GM12873 (cell line): ENCODE data around the gene NIFK.

Experiments
- TF ChIP-seq, protein P1 (sequence below): IDR thresholded peaks from 2 replicates; pipeline ENCODE4 v1.5.1; 2012; ENCODE audit warnings: low read depth, mild to moderate bottlenecking, moderate library complexity, low read length, control low read depth; ENCODE audit not compliant: insufficient read depth; ENCODE audit errors: missing control alignments

The NIFK gene

DNA sequence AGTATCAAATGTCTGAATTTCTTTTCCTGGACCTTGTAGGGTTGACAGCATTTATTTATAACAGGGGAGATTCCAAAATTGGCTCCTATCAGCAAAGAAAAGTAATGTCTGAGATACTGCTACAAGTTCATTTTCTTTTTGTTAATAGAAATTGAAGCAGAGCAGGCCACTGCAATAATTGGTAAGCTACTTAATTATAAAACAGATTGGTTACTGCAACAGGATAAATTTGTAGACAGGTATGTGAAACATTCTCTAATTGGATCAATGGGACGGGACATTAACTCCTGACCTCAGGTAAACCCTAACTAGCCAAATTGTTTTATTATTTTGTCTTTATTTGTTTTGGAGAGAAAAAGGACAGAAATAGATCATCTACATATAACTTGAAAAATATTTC is 20.5 kb downstream of the NIFK start:
- TF ChIP-seq, protein P1, sequence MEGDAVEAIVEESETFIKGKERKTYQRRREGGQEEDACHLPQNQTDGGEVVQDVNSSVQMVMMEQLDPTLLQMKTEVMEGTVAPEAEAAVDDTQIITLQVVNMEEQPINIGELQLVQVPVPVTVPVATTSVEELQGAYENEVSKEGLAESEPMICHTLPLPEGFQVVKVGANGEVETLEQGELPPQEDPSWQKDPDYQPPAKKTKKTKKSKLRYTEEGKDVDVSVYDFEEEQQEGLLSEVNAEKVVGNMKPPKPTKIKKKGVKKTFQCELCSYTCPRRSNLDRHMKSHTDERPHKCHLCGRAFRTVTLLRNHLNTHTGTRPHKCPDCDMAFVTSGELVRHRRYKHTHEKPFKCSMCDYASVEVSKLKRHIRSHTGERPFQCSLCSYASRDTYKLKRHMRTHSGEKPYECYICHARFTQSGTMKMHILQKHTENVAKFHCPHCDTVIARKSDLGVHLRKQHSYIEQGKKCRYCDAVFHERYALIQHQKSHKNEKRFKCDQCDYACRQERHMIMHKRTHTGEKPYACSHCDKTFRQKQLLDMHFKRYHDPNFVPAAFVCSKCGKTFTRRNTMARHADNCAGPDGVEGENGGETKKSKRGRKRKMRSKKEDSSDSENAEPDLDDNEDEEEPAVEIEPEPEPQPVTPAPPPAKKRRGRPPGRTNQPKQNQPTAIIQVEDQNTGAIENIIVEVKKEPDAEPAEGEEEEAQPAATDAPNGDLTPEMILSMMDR, result no peak

DNA sequence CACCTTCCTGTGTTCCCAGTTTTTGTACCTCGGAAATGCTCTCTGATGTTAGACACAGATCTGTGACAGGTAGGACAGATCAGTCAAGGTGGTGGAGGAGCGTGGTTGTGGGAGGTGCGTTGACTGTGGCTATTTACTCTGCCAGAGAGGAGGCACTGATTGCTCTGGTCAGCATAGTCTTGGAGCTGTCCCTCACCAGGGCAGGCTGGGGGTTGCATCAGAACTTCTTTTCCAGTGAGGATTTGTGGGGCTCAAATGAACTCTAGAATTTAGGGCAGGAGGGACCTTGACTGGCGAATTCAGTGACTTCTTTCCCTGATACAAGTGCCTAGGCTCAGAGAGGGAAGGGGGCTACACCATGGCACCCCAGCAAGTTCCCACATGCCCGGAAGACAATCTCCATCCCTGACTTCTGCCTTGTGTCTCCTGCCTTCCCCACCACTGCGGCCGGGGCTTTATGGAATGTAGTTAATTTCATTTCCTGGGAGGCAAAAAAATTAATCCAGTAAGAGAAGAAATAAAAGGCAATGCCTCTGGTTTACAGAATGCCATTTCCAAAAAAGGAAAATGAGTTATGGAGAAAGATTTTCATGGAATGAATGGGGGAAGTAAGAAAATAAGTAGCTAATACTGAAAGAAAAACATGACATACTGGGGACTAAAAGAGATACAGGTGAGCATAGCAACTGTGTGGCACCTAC is 26.1 kb downstream of the NIFK start:
- TF ChIP-seq, protein P1, result no peak

DNA sequence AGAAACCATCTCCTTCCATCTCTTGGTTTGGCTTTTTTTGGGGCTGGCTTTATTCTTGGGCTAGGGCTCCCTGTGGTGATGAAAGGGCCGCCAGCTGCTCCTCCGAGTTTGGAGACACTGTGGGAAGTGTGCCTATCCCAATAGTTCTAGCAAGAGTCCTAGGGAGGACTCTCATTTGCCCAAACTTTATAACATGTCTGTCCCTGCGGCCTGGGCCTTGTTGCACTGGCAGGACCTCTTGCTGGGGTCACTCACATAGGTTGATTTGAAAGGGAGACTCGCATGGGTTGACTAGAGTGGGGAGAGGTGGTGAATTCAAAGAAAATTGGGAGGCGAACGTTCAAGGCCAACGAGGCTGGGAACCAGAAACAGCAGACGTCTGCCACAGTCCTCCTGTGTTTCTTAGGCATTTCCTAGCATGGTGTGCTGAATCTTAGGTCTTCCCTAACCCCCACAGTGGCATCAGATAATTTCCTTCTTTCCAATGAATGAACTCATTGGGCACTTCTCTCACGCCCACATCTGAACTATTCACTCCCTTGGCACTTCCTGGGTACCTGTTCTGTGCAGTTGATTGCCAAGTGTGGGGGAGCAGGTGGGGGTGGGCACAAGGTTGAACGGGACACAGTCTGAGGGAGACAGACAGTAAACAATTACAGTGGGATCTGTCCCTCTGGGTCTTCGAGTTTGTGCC is 26.8 kb downstream of the NIFK start:
- TF ChIP-seq, protein P1, result no peak

DNA sequence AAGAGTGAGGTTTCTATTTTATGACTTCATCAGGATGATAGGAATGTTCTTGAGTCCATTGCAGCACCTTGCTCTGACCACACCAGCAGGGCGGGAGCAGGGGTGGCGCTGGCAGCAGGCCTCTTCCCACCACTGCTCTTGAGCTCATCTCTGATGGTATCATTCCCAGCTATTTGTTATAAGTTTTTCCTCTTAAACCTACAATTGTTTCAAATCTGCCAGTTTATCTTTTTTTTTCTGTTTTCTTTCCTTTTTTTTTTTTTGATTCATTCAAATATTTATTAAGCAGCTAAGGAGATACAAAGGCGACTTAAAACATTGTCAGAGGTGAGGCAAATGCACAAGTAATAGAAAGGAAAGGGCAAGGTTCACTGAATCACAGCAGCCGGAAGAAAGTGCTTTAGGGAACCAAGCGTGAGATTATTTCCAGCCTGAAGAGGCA is 28.7 kb downstream of the NIFK start:
- TF ChIP-seq, protein P1, result no peak

GRCh38 chr2:121707344-121707919 is 29.2 kb downstream of the NIFK start:
- TF ChIP-seq, protein P1, result no peak

GRCh38 chr2:121705958-121706357 is 30.7 kb downstream of the NIFK start:
- TF ChIP-seq, protein P1, result no peak

GRCh38 chr2:121705390-121705789 is 31.3 kb downstream of the NIFK start:
- TF ChIP-seq, protein P1, result no peak
